Measurements from ENCODE around the gene RBMS1.
A peak's percentile ranks its signal among the peaks of the same experiment; 100 is the strongest.
"Not testable (repeated sequence)": the region's sequence is repeated elsewhere in the genome, so short reads cannot be mapped to it uniquely, and the experiment has no call there.

Gene RBMS1

DNA sequence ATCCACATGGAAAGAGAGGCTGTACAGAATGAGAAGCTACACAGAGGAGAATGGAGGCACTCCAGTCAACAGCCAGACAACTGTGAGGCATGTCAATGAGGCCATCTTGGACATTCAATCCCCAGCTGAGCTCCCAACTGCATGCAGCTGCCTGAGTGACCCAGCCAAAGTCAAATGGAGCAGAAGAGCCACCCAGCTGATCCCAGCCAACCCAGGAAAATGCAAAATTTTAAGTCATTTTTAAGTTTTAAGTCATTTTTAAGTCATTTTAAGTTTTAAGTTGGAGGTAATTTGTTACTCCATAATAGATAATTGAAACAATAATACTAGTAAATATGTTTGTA is 63.6 kb downstream of the RBMS1 start:
- DNase-seq, result no peak

DNA sequence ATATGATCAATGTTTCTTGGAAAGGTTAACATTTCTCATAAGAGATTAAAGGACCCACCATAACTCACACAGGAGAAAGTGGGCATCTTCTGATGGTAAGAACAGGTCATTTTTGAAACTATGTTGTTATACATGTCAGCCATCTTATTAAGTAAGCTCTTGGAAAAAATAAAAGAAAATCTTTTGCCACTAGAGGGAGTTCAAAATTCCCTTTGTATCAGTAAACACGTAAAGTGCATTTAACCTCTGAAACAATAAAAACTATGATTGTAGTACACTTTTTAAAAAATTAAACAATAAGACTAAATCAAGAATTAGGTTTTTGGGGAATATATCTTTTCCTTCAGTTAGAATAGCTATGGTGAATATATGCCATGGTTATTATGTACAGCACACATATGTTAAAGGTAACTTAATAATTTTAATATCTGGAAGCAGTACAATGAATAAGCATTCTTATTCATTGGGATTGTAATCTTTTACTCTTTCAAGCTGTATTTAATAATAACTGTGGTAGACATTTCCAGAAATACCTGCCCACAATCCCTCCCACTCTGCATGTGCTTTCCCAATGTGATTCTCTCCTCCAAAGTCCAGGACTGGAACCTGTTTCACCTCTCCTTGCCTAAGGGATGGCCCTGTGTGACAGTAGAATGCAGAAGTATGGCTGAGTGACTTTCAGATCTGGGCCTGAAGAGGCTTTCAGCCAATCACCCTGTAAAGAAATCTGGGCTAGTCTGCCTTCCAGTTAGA is 64.2 kb downstream of the RBMS1 start:
- no peak for DNase-seq

- DNase-seq, result no peak
These were observed 65.2 kb downstream of the RBMS1 start for GRCh38 chr2:160428405-160428763.

DNA sequence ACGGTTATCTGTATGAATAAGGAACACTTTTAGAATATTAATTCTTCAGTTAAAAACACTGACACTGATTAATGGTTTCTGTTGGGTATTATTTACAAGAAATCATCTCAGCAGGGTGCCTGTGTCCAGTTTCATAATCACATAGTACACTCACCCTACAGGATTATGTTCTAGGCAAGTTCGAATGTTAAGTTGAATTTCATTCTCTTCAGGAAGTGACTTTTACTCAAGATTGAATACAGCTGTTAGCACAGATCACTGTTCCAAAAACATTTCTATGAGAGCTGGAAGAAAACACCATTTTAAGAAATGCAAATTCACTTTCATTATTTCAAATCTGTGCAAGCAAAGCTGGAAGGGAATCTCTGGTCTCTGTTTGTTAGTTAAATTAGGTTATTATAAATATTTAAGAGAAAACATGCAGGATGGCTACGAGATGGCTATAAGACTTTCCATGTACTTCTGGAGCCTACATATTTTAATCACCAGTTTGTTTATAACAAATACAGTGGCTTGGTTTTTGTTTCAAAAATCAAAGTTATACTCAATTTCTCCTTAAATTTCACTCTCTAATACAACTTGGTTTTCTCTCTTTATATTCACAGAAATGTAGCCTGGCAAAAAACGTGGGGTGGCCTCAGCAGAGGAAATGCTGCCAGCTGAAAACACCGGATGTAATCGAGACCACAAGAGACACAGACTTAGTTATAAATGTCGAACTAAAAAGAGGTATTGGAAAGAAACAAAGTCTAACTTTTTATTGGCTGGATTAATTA is 65.8 kb downstream of the RBMS1 start:
- peak; percentile 54 to 61 for DNase-seq

DNA sequence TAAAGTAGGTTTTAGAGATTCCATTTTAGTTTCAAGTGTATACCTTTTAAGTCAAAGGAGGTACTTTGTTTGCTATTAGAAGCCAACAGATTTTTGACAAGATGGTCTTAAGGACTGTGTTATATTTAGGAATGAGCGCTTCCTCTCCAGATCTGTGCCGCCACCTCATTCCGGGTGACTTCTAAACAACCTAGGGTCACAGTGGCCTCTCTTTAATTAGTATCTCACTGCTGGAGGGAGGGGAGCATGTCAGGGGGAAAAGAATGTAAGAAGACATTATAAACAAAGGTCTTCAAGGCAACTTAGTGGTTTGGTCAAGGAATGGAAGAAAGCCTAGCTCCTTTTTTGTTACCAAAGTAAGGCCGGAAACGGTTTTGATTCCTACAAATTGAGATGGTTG is 67.0 kb downstream of the RBMS1 start:
- DNase-seq, result no peak

GRCh38 chr2:160425434-160426151 is 68.0 kb downstream of the RBMS1 start:
- no peak for DNase-seq

DNA sequence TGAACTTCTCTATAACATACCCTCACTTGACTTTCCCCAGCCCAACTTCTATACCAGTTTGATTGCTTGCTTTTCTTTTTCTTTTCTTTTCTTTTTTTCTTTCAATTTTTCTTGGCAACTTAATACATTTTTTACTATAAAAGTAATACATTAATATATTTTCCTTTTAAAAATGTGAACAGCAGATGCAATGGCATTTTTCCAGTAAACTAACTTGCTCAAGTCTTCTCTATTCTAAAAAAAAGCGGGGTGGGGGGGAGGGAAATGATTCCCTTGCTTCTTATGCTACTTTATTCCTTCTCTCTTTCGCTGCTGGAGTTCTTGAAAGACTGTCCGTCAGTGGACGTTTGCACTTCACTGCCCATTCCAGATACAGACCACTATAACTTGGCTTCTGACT is 70.5 kb downstream of the RBMS1 start:
- no peak for DNase-seq

GRCh38 chr2:160421646-160422501 is 71.7 kb downstream of the RBMS1 start:
- not testable (repeated sequence) for DNase-seq

GRCh38 chr2:160420711-160421110 is 72.9 kb downstream of the RBMS1 start:
- no peak for DNase-seq

DNA sequence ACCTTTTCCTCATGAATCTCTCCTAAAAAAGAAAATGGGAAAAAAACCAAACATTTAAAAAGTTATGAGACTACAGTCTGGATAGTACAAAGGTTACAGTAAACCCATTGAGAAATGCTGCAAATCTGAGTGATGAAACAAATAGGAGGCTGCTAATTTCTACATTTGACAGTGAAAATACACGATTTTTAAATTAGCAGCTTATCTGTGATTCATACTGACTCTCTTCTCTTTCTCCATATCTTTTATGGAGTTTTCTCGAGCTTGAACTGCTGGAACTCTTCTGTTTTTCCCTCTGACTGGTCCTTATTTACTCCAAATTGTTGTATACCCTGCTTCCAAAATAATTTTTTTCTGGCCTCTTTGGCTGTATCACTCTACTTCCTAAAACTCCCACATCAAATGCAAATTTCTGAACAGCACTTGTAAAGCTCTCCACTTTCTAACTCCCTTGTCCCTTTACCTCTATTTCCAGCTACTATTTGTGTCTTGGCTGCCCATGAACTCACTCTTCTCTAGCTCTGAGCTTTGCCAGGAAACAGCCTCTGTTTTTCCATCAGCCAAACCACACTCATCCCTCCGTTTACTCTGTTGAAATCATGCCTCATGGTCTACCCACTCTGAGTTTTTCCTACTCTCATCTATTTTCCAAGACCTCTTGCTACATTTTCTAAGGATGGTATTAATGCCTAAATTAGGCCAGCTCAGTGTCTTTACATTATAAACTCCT is 73.7 kb downstream of the RBMS1 start:
- no peak for DNase-seq

DNA sequence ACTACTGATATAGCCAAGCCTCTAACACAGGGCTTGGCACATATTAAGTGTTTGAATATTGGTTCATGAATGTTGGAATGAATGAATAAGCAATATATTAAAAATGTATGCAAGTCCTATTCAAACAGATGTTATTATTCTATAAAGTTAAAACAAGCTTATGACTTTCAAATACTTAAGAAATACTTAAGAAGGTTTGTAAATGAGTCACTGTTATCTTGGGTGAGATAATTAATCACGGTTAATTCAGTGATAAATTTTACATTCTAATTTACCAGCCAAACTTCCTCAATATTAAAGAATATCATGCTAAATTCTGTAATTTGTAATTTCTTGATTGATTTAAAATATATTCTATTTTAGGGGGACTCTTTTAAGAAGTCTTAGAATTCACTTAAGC is 74.8 kb downstream of the RBMS1 start:
- no peak for DNase-seq

DNA sequence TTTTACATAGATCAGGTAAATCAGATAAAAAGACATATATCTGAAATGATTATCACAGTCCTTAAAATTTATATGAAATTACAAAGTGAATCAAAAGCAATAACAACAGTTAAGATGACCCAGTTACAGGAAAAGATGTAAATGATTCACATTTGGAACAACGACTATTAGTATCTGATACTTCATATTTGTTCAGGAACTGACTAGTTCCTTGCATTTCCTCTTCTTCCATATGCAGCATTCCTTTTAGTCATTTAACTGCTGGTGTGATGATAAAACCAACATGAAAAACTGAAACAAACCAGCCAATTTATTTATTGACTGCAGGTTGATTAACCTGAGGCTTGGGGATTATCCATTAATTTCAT is 75.2 kb downstream of the RBMS1 start:
- DNase-seq, result no peak

- peak; percentile 43 to 48 for DNase-seq
These were observed 75.7 kb downstream of the RBMS1 start for GRCh38 chr2:160417745-160418397.

- no peak for DNase-seq
These were observed 77.6 kb downstream of the RBMS1 start for GRCh38 chr2:160415991-160416390.

- DNase-seq, result no peak
These were observed 81.7 kb downstream of the RBMS1 start for GRCh38 chr2:160411955-160412354.

- peak; percentile 30 to 38 for DNase-seq
These were observed 82.4 kb downstream of the RBMS1 start for GRCh38 chr2:160411167-160411566.

DNA sequence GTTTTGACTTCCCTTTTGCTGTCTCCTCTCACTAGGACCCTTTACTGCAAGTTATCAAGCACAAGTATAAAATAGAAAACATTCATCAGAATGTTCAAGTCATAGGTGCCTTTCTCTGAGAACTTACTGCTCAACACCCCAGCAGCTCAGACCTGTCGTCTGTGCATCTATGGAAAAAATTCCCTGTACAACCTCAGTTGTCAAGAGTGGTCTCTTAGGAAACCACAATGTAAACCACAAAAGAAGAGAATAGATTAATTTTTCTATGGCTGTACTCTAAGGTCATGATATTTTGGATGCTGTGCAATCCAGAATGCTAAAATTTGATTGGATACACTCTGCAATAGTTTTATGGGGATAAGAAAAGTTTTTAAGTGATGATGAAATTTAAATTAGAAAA is 84.1 kb downstream of the RBMS1 start:
- DNase-seq, result no peak

GRCh38 chr2:160408959-160409291 is 84.7 kb downstream of the RBMS1 start:
- no peak for DNase-seq

GRCh38 chr2:160408173-160408958 is 85.2 kb downstream of the RBMS1 start:
- DNase-seq, result no peak

DNA sequence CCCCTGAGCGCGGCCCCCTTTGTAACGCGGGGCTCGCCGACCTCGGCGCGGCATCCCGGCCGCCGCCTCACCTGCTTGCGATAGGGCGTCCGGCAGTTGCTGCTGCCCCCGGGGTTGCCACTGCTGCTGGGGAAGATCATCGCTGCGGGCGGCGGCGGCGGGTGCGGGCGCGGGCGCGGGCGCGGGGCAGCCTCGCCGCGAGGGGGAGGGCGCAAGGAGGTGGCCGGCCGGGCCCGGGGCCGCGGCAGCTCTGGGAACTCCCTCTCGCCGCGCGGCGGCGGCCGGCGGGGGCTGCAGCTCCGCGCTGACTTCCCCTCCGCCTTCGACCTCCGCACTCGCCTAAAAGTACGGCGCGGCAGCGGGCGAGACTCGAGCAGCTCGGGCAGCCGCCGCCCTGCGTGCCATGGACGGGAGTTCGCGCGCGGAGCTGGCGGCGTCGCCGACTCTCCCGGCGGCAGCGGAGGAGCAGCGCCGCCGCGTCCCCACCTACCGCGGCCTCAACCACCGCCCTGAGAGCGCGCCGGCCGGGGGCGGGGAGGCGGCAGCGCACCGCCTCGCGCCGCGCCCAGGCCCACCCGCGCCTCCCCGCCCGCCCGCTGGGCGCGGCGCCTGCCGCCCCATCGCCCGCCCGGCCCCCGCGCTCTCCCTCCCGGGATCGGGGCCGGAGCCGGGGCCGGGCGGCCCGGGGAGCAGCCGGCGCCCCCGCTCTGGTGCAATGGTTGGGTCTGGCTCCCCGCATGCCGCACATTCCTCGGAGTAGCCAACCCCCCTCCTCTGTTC is 86.0 kb downstream of the RBMS1 start:
- peak; percentile 51 to 65 for DNase-seq

Measured in activated CD4-positive, alpha-beta T cell treated with anti-CD3 and anti-CD28 coated beads for 4 hours (primary cell).